ENCODE results near the gene CFLAR. TPM values are rescaled to one million over a fixed set of nuclear protein-coding genes. Genes with fewer than 3 reads are reported as not detected.
A peak's percentile ranks its signal among the peaks of the same experiment; 100 is the strongest.

Gene CFLAR
- total and polyA plus RNA-seq, 8 donors, result 93.3 to 327 (median 102) TPM

DNA sequence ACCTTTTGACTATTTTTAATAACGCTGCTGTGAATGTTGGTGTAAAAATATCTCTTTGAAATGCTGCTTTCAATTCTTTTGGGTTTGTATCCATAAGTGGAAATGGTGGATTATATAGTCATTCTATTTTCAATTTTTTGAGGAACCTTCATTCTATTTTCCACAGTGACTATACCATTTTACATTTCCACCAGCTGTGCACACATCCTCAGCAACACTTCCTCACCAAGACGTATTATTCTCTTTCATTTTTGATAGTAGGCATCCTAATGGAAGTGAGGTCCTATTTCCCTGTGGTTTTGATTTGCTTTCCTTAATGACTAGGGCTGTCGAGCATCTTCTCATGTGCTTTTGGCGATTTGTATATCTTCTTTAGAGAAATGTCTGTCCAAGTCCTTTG, 81.8 kb downstream of the CFLAR start:
- ATAC-seq (no peak), DNase-seq (no peak)
- intact Hi-C loops (cut with DNase I), result no loop called here
- H3K9me3 ChIP-seq, result no peaks in the 10 kb centered on the region
- H3K36me3 ChIP-seq, result peaks cover 0 to 73% of the 10 kb centered on the region in 2 donors
- H3K4me3 ChIP-seq, result no peak overlapping the region
- peaks cover 0 to 25% of the 10 kb centered on the region in 2 donors for H3K4me1 ChIP-seq
- H3K27ac ChIP-seq, result no peak overlapping the region
- no peaks in the 10 kb centered on the region for H3K27me3 ChIP-seq
- no peak for TF ChIP-seq CTCF (IDR thresholded peaks at IDR 0.05)

DNA sequence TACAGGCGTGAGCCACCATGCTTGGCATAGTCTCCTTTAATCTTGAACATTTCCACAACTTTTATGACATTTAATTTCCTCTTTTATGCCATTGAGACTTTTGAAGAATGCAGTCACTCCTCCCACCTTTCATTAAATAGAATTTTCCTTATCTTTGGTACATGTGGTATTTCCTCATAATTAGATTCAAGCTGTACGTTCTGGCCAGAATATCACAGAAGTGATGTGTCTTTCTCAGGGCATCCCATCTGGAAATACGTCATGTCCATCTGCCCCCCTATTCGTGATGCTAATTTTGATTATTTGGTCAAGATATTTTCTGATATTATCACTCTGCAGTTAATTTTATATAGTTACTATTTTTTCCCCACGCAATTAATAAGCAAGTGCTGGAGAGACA, 83.9 kb downstream of the CFLAR start:
- intact Hi-C loops (cut with DNase I), result no loop called here
- Histone ChIP-seq H3K27me3 (no peaks in the 10 kb centered on the region), H3K4me3 (no peak overlapping the region), H3K4me1 (peaks cover 5 to 25% of the 10 kb centered on the region in 2 donors), H3K9me3 (no peaks in the 10 kb centered on the region), H3K27ac (no peak overlapping the region), H3K36me3 (peaks cover 0 to 68% of the 10 kb centered on the region in 2 donors)
- no peak for TF ChIP-seq CTCF (IDR thresholded peaks at IDR 0.05)
- ATAC-seq (no peak), DNase-seq (no peak)

DNA sequence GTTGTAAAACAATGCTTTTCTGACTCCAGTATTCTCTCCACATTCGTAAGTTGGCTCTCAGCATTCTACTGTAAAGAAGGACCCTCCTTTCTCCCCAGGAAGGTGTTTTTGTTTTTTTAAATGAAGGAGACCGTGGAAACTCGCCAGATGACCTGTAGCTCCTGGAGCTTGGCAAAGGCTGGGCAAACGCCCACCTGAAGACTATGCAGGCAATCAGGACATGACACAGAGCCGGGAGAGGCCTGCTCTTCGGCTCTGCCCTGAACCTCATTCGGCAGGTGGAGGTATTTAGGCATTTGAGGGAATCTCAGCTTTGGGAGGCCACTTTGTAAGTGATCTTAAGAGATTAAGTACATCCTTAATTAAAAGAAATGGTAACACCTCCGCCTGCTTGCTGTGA, 84.4 kb downstream of the CFLAR start:
- H3K9me3 ChIP-seq, result no peaks in the 10 kb centered on the region
- no peak overlapping the region for H3K27ac ChIP-seq
- peaks cover 5 to 29% of the 10 kb centered on the region in 2 donors for H3K4me1 ChIP-seq
- TF ChIP-seq CTCF (IDR thresholded peaks at IDR 0.05), result no peak
- H3K27me3 ChIP-seq, result no peaks in the 10 kb centered on the region
- intact Hi-C loops (cut with DNase I), result no loop called here
- ATAC-seq (no peak), DNase-seq (no peak)
- no peak overlapping the region for H3K4me3 ChIP-seq
- H3K36me3 ChIP-seq, result peaks cover 0 to 69% of the 10 kb centered on the region in 2 donors

DNA sequence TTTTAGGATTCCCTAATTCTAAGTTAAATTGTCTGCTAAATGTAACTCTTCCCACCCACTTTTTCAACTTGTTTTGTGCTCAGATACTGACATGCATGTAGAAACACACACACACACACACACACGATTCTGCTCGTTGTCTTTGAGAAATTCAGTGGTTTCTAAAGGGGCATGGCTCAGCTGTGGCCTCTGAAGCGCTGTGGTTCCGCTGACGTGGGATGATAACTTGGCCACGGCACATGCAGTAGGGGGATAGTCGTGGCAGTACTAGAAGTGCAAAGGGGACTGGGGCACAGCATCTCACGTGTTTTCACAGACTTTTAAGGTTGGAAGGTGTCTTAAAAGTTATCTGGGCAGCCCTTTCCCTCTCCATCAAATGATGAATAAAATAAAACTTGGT, 85.4 kb downstream of the CFLAR start:
- no peaks in the 10 kb centered on the region for H3K27me3 ChIP-seq
- H3K4me1 ChIP-seq, result peaks cover 5 to 30% of the 10 kb centered on the region in 2 donors
- no peak for TF ChIP-seq CTCF (IDR thresholded peaks at IDR 0.05)
- H3K9me3 ChIP-seq, result no peaks in the 10 kb centered on the region
- no peak overlapping the region for H3K27ac ChIP-seq
- ATAC-seq (no peak), DNase-seq (no peak)
- peaks cover 0 to 67% of the 10 kb centered on the region in 2 donors for H3K36me3 ChIP-seq
- intact Hi-C loops (cut with DNase I), result no loop called here
- no peak overlapping the region for H3K4me3 ChIP-seq

GRCh38 chr2:201203916-201204654, 88.1 kb downstream of the CFLAR start:
- DNase-seq (peak in 2 of 4 donors; percentile 42 to 73), ATAC-seq (peak; percentile 53)
- Histone ChIP-seq H3K27me3 (no peaks in the 10 kb centered on the region), H3K4me3 (no peak overlapping the region), H3K9me3 (no peaks in the 10 kb centered on the region), H3K4me1 (peaks cover 5 to 42% of the 10 kb centered on the region in 2 donors), H3K27ac (peak overlapping the region in 1 of 2 donors; percentile 3), H3K36me3 (peaks cover 0 to 59% of the 10 kb centered on the region in 2 donors)
- TF ChIP-seq CTCF (IDR thresholded peaks at IDR 0.05), result no peak
- intact Hi-C loops (cut with DNase I), result no loop called here
